Stimulated activated CD8-positive, alpha-beta memory T cell treated with anti-CD3 and anti-CD28 coated beads, Interleukin-12 subunit alpha, Interleukin-12 subunit beta, amount 100 ng/mL, for 1 hour (primary cell): ENCODE data around the gene MASTL.

ENCODE experiments used
- DNase-seq: peaks from one replicate; pipeline ENCODE4 v3.0.0-alpha.2; 2020; ENCODE audit warnings: low read depth

The MASTL gene

DNA sequence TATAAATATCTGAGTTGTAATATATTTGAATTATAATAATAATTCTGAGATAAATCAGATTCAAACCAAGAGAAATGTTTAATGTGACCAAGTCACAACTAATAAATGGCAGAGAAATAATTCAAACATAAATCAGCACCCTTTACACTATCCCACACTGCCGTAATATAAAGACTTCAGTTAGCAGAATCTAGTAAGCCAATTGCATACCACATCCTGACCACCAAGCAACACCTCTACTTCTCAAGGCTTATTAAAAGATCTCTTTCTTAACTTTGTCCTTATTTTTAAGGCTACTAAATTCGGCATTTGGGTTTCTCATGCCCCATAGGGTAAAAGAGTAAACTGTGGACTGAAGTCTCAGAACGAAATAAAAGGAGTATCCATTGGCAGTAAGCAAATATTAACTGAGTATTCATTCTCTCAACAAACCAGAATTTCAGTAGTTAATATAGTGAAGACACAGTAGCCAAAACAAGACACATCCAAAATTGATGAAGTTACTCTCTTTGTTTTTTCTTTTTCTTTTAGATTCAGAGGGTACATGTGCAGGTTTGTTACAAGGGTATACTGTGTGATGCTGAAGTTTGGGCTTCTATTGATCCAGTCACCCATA is 70.6 kb downstream of the MASTL start:
- DNase-seq = no peak

DNA sequence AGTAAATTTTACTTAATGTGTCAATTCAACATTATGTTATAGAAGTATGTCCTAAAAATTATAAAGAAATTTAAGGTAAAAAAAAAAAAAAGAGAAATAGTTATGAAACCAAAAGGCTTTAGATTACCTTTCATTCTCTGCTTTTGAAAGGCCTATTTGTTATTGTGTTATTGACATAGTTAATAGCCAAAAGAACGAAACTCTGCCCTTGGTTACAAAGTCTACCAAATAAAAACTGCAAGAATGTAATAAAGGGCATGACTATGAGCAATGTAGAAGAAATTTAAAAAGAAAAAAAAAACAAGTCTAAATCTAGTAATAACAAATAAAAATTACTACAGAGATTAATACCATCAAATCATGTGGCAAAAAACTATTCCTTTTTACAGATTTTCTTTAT is 74.9 kb downstream of the MASTL start:
- DNase-seq = no peak

DNA sequence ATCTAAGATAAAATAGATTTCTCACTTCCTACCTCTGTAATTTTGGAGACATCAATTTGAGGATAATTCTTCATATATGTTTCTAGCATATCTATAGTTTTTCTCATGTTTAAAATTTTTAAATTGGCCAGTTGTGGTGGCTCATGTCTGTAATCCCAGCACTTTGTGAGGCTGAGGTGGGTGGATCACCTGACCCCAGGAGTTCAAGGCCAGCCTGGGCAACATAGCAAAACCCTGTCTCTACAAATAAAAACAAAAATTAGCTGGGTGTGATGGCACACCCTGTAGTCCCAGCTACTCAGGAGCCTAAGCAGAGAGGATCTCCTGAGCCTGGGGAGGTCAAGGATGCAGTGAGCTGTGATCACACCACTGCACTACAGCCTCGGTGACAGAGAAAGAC is 80.6 kb downstream of the MASTL start:
- DNase-seq = no peak
